Fibroblast of lung (primary cell): ENCODE results near the gene UQCRQ.

Experiments
- EZH2 ChIP-seq: IDR thresholded peaks from 2 replicates; pipeline ENCODE4 v1.5.1; 2012; ENCODE audit warnings: low read length, control low read depth, mild to moderate bottlenecking; ENCODE audit errors: missing control alignments
- TF ChIP-seq, protein P1 (sequence below), 2 donors: IDR thresholded peaks in 1 of 2; conservative IDR thresholded peaks in 1 of 2; 1 replicate in 1 of 2; 2 replicates in 1 of 2; pipeline ENCODE4 v1.5.1; 2011 to 2012; ENCODE audit warnings: low read length in 2 of 2, control low read depth in 1 of 2, inconsistent platforms in 1 of 2, low read depth in 1 of 2, mild to moderate bottlenecking in 1 of 2

DNA sequence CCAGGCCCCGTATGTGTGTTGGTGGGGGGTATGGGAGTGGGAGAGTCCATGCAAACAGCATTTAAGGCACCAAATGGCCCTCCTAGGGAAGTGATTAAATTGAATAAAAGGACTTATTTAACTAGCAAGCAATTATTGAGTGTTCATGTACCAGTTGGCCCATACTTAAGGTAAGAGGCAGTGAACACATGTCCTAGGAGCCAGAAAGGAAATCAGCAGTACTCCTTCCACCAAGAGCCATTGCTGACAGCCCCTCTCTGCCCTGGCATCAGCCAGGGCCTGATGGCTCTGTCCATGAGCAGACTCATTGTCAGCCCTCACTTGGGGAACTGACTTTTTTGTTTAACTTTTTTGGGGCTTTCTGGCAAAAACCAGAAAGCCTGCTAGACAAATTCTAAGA lies 25.5 kb upstream of the UQCRQ start:
- TF ChIP-seq, protein P1, sequence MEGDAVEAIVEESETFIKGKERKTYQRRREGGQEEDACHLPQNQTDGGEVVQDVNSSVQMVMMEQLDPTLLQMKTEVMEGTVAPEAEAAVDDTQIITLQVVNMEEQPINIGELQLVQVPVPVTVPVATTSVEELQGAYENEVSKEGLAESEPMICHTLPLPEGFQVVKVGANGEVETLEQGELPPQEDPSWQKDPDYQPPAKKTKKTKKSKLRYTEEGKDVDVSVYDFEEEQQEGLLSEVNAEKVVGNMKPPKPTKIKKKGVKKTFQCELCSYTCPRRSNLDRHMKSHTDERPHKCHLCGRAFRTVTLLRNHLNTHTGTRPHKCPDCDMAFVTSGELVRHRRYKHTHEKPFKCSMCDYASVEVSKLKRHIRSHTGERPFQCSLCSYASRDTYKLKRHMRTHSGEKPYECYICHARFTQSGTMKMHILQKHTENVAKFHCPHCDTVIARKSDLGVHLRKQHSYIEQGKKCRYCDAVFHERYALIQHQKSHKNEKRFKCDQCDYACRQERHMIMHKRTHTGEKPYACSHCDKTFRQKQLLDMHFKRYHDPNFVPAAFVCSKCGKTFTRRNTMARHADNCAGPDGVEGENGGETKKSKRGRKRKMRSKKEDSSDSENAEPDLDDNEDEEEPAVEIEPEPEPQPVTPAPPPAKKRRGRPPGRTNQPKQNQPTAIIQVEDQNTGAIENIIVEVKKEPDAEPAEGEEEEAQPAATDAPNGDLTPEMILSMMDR (conservative IDR thresholded peaks at IDR 0.05 in 1 of 2, IDR thresholded peaks at IDR 0.05 in 1 of 2; ENCODE audit: low read depth in 1 of 2, low read length in 2 of 2), result no peak
- no peak for TF ChIP-seq EZH2
